Lung (tissue), 12 donors: ENCODE data around the gene TCAIM. TPM values are rescaled to one million over a fixed set of nuclear protein-coding genes. Genes with fewer than 3 reads are reported as not detected.

Source experiments
- ATAC-seq: fragments of 200-7000 bp; cut with Tn5 transposase; one replicate; pipeline ENCODE4 v1.9.1; 2020; ENCODE audit warnings: moderate number of reproducible peaks; ENCODE audit not compliant: insufficient read depth, low FRiP score
- DNase-seq, 3 donors: peaks; one replicate each; pipeline ENCODE4 v3.0.0-alpha.2; 2013 to 2017
- H3K27ac ChIP-seq, 2 donors: one replicate each; pipeline ENCODE4 v1.5.1; 2013; ENCODE audit warnings: mild to moderate bottlenecking in 2 of 2, moderate library complexity in 2 of 2, control low read depth in 1 of 2, inconsistent platforms in 1 of 2, low read depth in 1 of 2, low read length in 1 of 2
- H3K27me3 ChIP-seq, 3 donors: one replicate each; pipeline ENCODE4 v1.5.1; 2013; ENCODE audit warnings: low read length in 2 of 3; ENCODE audit not compliant: control insufficient read depth in 3 of 3, insufficient read depth in 3 of 3
- H3K36me3 ChIP-seq, 4 donors: one replicate each; pipeline ENCODE4 v1.5.1; 2013; ENCODE audit warnings: low read length in 4 of 4, mild to moderate bottlenecking in 1 of 4, moderate library complexity in 1 of 4; ENCODE audit not compliant: control insufficient read depth in 4 of 4, insufficient read depth in 4 of 4
- H3K4me1 ChIP-seq, 5 donors: one replicate each; pipeline ENCODE4 v1.5.1; 2013; ENCODE audit warnings: low read length in 5 of 5, mild to moderate bottlenecking in 2 of 5, moderate library complexity in 1 of 5; ENCODE audit not compliant: control insufficient read depth in 5 of 5, insufficient read depth in 5 of 5
- H3K4me3 ChIP-seq: one replicate; pipeline ENCODE4 v1.5.1; 2013; ENCODE audit warnings: mild to moderate bottlenecking, control low read depth, moderate library complexity
- H3K9ac ChIP-seq, 2 donors: one replicate each; pipeline ENCODE4 v1.5.1; 2013; ENCODE audit warnings: low read length in 2 of 2, control low read depth in 1 of 2; ENCODE audit not compliant: insufficient read depth in 1 of 2
- H3K9me3 ChIP-seq, 4 donors: one replicate each; pipeline ENCODE4 v1.5.1; 2013; ENCODE audit warnings: low read length in 3 of 4, mild to moderate bottlenecking in 1 of 4, moderate library complexity in 1 of 4; ENCODE audit not compliant: control insufficient read depth in 4 of 4, insufficient read depth in 3 of 4
- CTCF ChIP-seq: IDR thresholded peaks from 2 replicates; pipeline ENCODE4 v1.5.1; 2012; ENCODE audit warnings: mild to moderate bottlenecking; ENCODE audit errors: control extremely low read depth, extremely low read depth
- WGBS, 2 donors: extraction: QIAGEN DNeasy Blood & Tissue Kit; methylation state at CpG; one replicate each; pipeline ENCODE4 v1.1.7; 2013; 5-methylcytosine and 5-hydroxymethylcytosine counted together
- polyA plus RNA-seq, 2 donors: library from polyadenylated mRNA; stranded (reverse); fragments of 200-250 nt; gene quantifications; one replicate each; pipeline ENCODE4 v1.2.1, GENCODE V29; 2013
- total RNA-seq, 2 donors: library from RNA; depleted of rRNA in 1 of 2; stranded (reverse); fragments of >200 nt in 1 of 2; gene quantifications; one replicate each; pipeline ENCODE4 v1.2.1, GENCODE V29; 2014 to 2021
- donor health status: control.
- donor health status: control.
- donor health status: Bipolar disorder and iron deficiency.
- donor health status: healthy.
- donor health status: DM: yes; HTN: yes; CAD: no.

Gene TCAIM
- total and polyA plus RNA-seq, 4 donors = 14.4 to 42.1 (median 18.9) TPM

GRCh38 chr3:44446929-44447328, 108.4 kb downstream of the TCAIM start:
- 97% methylated on average over 5 of the region's 5 CpGs for WGBS, 2 donors

GRCh38 chr3:44451441-44451840, 112.9 kb downstream of the TCAIM start:
- H3K36me3 ChIP-seq = peaks cover 43 to 65% (median 56%) of the 10 kb centered on the region in 4 donors
- H3K9ac ChIP-seq = no peak overlapping the region
- no peak for TF ChIP-seq CTCF
- ATAC-seq = no peak
- peaks cover 0 to 7% (median 0%) of the 10 kb centered on the region in 4 donors for H3K9me3 ChIP-seq
- WGBS, 2 donors = 97 to 98% methylated on average over 3 of the region's 3 CpGs
- no peak for DNase-seq
- H3K27me3 ChIP-seq = no peaks in the 10 kb centered on the region
- H3K4me3 ChIP-seq = no peak overlapping the region
- no peaks in the 10 kb centered on the region for H3K4me1 ChIP-seq
- no peak overlapping the region for H3K27ac ChIP-seq

More at GRCh38 chr3:44446929-44447328, 108.4 kb downstream of the TCAIM start:
- Histone ChIP-seq H3K27ac (no peak overlapping the region), H3K27me3 (no peaks in the 10 kb centered on the region), H3K9ac (no peak overlapping the region), H3K4me1 (no peaks in the 10 kb centered on the region), H3K4me3 (no peak overlapping the region), H3K9me3 (peaks cover 0 to 7% (median 0%) of the 10 kb centered on the region in 4 donors), H3K36me3 (peaks cover 31 to 70% (median 48%) of the 10 kb centered on the region in 4 donors)
- ATAC-seq (no peak), DNase-seq (no peak)
- no peak for TF ChIP-seq CTCF

- no peak overlapping the region for H3K27ac ChIP-seq
- no peak overlapping the region for H3K4me3 ChIP-seq
- 89 to 99% methylated on average over 4 of the region's 4 CpGs for WGBS, 2 donors
- TF ChIP-seq CTCF = no peak
- no peaks in the 10 kb centered on the region for H3K27me3 ChIP-seq
- ATAC-seq = no peak
- H3K9ac ChIP-seq = no peak overlapping the region
- H3K4me1 ChIP-seq = no peaks in the 10 kb centered on the region
- DNase-seq = no peak
- peaks cover 29 to 50% (median 37%) of the 10 kb centered on the region in 4 donors for H3K36me3 ChIP-seq
- peaks cover 0 to 2% (median under 1%) of the 10 kb centered on the region in 4 donors for H3K9me3 ChIP-seq
Observed at GRCh38 chr3:44454258-44454657, 115.7 kb downstream of the TCAIM start.

- ATAC-seq (no peak), DNase-seq (no peak)
- Histone ChIP-seq H3K9ac (no peak overlapping the region), H3K27ac (no peak overlapping the region), H3K4me3 (no peak overlapping the region), H3K9me3 (peaks cover 0 to 6% (median 1%) of the 10 kb centered on the region in 4 donors), H3K36me3 (peaks cover 19 to 42% (median 31%) of the 10 kb centered on the region in 4 donors), H3K4me1 (no peaks in the 10 kb centered on the region), H3K27me3 (no peaks in the 10 kb centered on the region)
- no peak for TF ChIP-seq CTCF
- 96 to 97% methylated on average over 10 of the region's 10 CpGs for WGBS, 2 donors
Observed at GRCh38 chr3:44455318-44455717, 116.8 kb downstream of the TCAIM start.
